HepG2 (cell line): ENCODE measurements around the gene SEMA4F. TPM values are rescaled to one million over a fixed set of nuclear protein-coding genes. Genes with fewer than 3 reads are reported as not detected.

ENCODE experiments used
- ATAC-seq: fragments of 200-7000 bp; cut with Tn5 transposase; 3 replicates; pipeline ENCODE4 v1.9.1; 2020; ENCODE audit warnings: mild to moderate bottlenecking, moderate library complexity
- BruUV-seq: library from RNA; stranded (reverse); fragments of 400-500 nt; replicated peaks from 2 replicates; lab custom pipeline; 2021; lab: Mats Ljungman, UMichigan
- CTCF ChIA-PET: fragments of 300-600 bp; formaldehyde crosslinking; extraction: SDS; loops from one replicate; lab custom pipeline; 2021; ENCODE audit warnings: low total read pairs, inconsistent platforms, low intra/inter-chr PET ratio; lab: Yijun Ruan, JAX
- POLR2A ChIA-PET: fragments of 350-600 bp; sonication (Branson Sonifier 250); formaldehyde crosslinking; loops from one replicate; lab custom pipeline; 2020; ENCODE audit warnings: antibody characterized with exemption, inconsistent platforms; lab: Yijun Ruan, JAX
- DNase-seq: peaks from one replicate; pipeline ENCODE4 v3.0.0-alpha.2; 2015; ENCODE audit warnings: low spot score
- FAIRE-seq: peaks from 3 replicates; lab custom pipeline; 2011; peaks lifted over from hg19 to GRCh38; lab: Jason Lieb, UNC
- H2AFZ ChIP-seq: one replicate; pipeline ENCODE4 v1.6.1; 2011; ENCODE audit warnings: low read length, inconsistent platforms
- H3K27ac ChIP-seq: fragments of 300-600 bp; 3 replicates; pipeline ENCODE4 v1.8.0; 2011; ENCODE audit warnings: mixed run types, mild to moderate bottlenecking, mixed read lengths, low read length, inconsistent platforms; ENCODE audit not compliant: insufficient read depth; ENCODE audit errors: extremely low read length
- H3K27me3 ChIP-seq, 2 experiments: fragments of 200-600 bp in 1 of 2; 2 replicates in 1 of 2; 3 replicates in 1 of 2; pipeline versions ENCODE4 v1.6.0 to v1.8.0; 2011; ENCODE audit warnings: low read length in 2 of 2, mild to moderate bottlenecking in 2 of 2, moderate library complexity in 2 of 2, inconsistent platforms in 1 of 2; ENCODE audit not compliant: insufficient read depth in 2 of 2, control insufficient read depth in 1 of 2
- H3K36me3 ChIP-seq, 2 experiments: fragments of 200-600 bp in 1 of 2; replicated peaks in 1 of 2; 2 replicates in 1 of 2; 3 replicates in 1 of 2; pipeline versions ENCODE4 v1.5.1 to v1.8.0; 2011; ENCODE audit warnings: low read length in 2 of 2, inconsistent platforms in 1 of 2; ENCODE audit not compliant: insufficient read depth in 2 of 2, control insufficient read depth in 1 of 2
- H3K4me1 ChIP-seq: 2 replicates; pipeline ENCODE4 v1.5.1; 2012; ENCODE audit warnings: low read length, inconsistent platforms; ENCODE audit not compliant: insufficient read depth
- H3K4me2 ChIP-seq: 2 replicates; pipeline ENCODE4 v1.6.0; 2011; ENCODE audit warnings: low read depth, low read length, inconsistent platforms
- H3K4me3 ChIP-seq, 3 experiments: fragments of 200-600 bp in 1 of 3; sonication (generic), shearing (Covaris generic) in 1 of 3; replicated peaks in 1 of 3; 2 replicates each; pipeline ENCODE4 v1.5.1; 2011 to 2016; ENCODE audit warnings: low read length in 3 of 3, inconsistent platforms in 2 of 3, low read depth in 2 of 3, mild to moderate bottlenecking in 2 of 3, control low read depth in 1 of 3, mixed read lengths in 1 of 3; ENCODE audit not compliant: insufficient read depth in 1 of 3
- H3K79me2 ChIP-seq: one replicate; pipeline ENCODE4 v1.6.1; 2011; ENCODE audit warnings: low read length, inconsistent platforms; ENCODE audit not compliant: insufficient read depth
- H3K9ac ChIP-seq: 2 replicates; pipeline ENCODE4 v1.6.0; 2011; ENCODE audit warnings: mild to moderate bottlenecking, low read depth, low read length, inconsistent platforms; ENCODE audit not compliant: insufficient read depth
- H3K9me3 ChIP-seq: 2 replicates; pipeline ENCODE4 v1.5.1; 2012; ENCODE audit warnings: mild to moderate bottlenecking, low read length
- H4K20me1 ChIP-seq: 2 replicates; pipeline ENCODE4 v1.6.0; 2011; ENCODE audit warnings: inconsistent platforms, mild to moderate bottlenecking, low read length, moderate library complexity; ENCODE audit not compliant: insufficient read depth
- ARNT2 ChIP-seq: sonication (generic); formaldehyde crosslinking; IDR thresholded peaks from 2 replicates; pipeline ENCODE4 v1.8.0; 2022; ENCODE audit warnings: mild to moderate bottlenecking, low read depth, missing genetic modification reagents, moderate library complexity
- EHMT2 ChIP-seq: fragments of 200-600 bp; sonication (generic); IDR thresholded peaks from 2 replicates; pipeline ENCODE4 v1.7.0; 2017; ENCODE audit warnings: antibody characterized with exemption, low read depth, low read length, borderline replicate concordance
- KAT2B ChIP-seq: fragments of 150-350 bp; IDR thresholded peaks from 2 replicates; pipeline ENCODE4 v1.6.1; 2014; ENCODE audit warnings: low read depth, low read length, borderline replicate concordance
- SKI ChIP-seq: fragments of 450-650 bp; IDR thresholded peaks from one replicate; pipeline ENCODE4 v1.6.1; 2018; ENCODE audit warnings: mild to moderate bottlenecking; ENCODE audit not compliant: partially characterized antibody
- STAT5B ChIP-seq: sonication (generic); formaldehyde crosslinking; IDR thresholded peaks from 2 replicates; pipeline ENCODE4 v1.4.0; 2020; ENCODE audit warnings: missing genetic modification reagents
- ZNF343 ChIP-seq: sonication (generic); formaldehyde crosslinking; IDR thresholded peaks from 2 replicates; pipeline ENCODE4 v1.4.0; 2020; ENCODE audit warnings: mild to moderate bottlenecking, missing genetic modification reagents
- ZNF547 ChIP-seq: sonication (generic); formaldehyde crosslinking; IDR thresholded peaks from 2 replicates; pipeline ENCODE4 v1.5.1; 2020; ENCODE audit warnings: mild to moderate bottlenecking, missing genetic modification reagents
- ZNF678 ChIP-seq: sonication (generic); formaldehyde crosslinking; IDR thresholded peaks from 2 replicates; pipeline ENCODE4 v1.4.0; 2020; ENCODE audit warnings: mild to moderate bottlenecking, missing genetic modification reagents
- ZNF83 ChIP-seq: sonication (generic); formaldehyde crosslinking; IDR thresholded peaks from 2 replicates; pipeline ENCODE4 v1.4.0; 2020; ENCODE audit warnings: missing genetic modification reagents, mild to moderate bottlenecking, borderline replicate concordance
- ZSCAN30 ChIP-seq: sonication (generic); formaldehyde crosslinking; IDR thresholded peaks from 2 replicates; pipeline ENCODE4 v1.5.0; 2020; ENCODE audit warnings: mild to moderate bottlenecking, missing genetic modification reagents
- WGBS: methylation state at CpG from one replicate; pipeline ENCODE4 v1.1.6; 2017; ENCODE audit warnings: low lambda C conversion rate; 5-methylcytosine and 5-hydroxymethylcytosine counted together
- in situ Hi-C: cut with HindIII; loops from 2 replicates; pipeline ENCODE4 v1.10.0; 2017; ENCODE audit warnings: low pct_unique_long_range_greater_than_20kb; ENCODE audit not compliant: extremely low pct_ligation_motif_present
- intact Hi-C: fragments of 100-400 bp; cut with micrococcal nuclease; formaldehyde crosslinking; loops from one replicate; pipeline ENCODE4 v1.10.0; 2022; ENCODE audit not compliant: unreplicated experiment
- polyA plus RNA-seq, 8 experiments: library from polyadenylated mRNA; depleted of rRNA in 3 of 8; stranded (reverse) in 7 of 8; unstranded in 1 of 8; fragments of >200 nt; fragmentation: Illumina TruSeq in 4 of 8; extraction: Trizol in 4 of 8; gene quantifications; 2 replicates each; pipeline versions ENCODE4 v1.2.1 to v1.2.3, GENCODE V29; 2011 to 2016; ENCODE audit warnings: low read depth in 4 of 8, missing spikeins in 1 of 8, mixed read lengths in 1 of 8; ENCODE audit not compliant: insufficient read depth in 1 of 8
- total RNA-seq, 5 experiments: library from RNA; depleted of rRNA; stranded (reverse); fragments of >200 nt; fragmentation: Illumina TruSeq; extraction: Trizol; gene quantifications; 2 replicates each; pipeline ENCODE4 v1.2.3, GENCODE V29; 2016; ENCODE audit warnings: low read depth in 1 of 5
- TF ChIP-seq, protein P1 (sequence below): sonication (generic); formaldehyde crosslinking; IDR thresholded peaks from 2 replicates; pipeline ENCODE4 v1.4.0; 2020; ENCODE audit warnings: missing genetic modification reagents, borderline replicate concordance
- TF ChIP-seq, protein P2 (sequence below): sonication (generic); formaldehyde crosslinking; conservative IDR thresholded peaks from 2 replicates; pipeline ENCODE4 v1.8.1; 2023; ENCODE audit warnings: missing genetic modification reagents
- TF ChIP-seq, protein P3 (sequence below): sonication (generic); formaldehyde crosslinking; IDR thresholded peaks from 2 replicates; pipeline ENCODE4 v1.4.0; 2020; ENCODE audit warnings: missing genetic modification reagents, borderline replicate concordance
- TF ChIP-seq, protein P4 (sequence below): sonication (generic); formaldehyde crosslinking; IDR thresholded peaks from 2 replicates; pipeline ENCODE4 v1.5.1; 2020; ENCODE audit warnings: mild to moderate bottlenecking, missing genetic modification reagents, moderate library complexity

SEMA4F gene
- total and polyA plus RNA-seq, 2 of the 13 experiments (the other 11 are each of a cell fraction or from before 2014, with no cell fraction given) = 7.1 to 10.3 TPM

DNA sequence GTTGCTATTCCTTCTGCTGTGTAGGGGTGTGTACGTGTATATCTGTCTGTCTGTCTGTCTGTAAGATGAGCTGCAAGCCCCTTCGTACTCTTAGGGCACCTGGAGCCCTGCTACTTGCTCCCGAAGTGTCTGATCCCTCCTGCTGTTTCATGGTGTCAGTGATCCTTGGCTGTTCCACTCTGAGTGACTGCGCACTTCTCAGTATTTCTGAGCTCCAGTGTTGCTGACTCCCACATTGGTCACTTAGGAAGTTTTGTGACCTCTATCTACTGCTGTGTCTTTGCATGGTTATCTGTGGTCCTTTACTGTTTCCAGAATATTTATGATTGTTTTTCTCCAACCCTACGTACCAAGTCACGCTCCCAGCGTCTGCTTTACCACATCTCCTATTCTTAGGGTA, 16.2 kb downstream of the SEMA4F start:
- 87% methylated on average over 7 of the region's 7 CpGs for WGBS
- DNase-seq (no peak), ATAC-seq (no peak), FAIRE-seq (no peak)
- H3K36me3 ChIP-seq = peaks cover 0 to under 1% of the 10 kb centered on the region in 2 experiments; a peak in 2 of 5 replicates
- intact Hi-C loops = no loop called here
- H3K27me3 ChIP-seq = no peaks in the 10 kb centered on the region
- H4K20me1 ChIP-seq = no peaks in the 10 kb centered on the region
- no peak overlapping the region for H3K4me2 ChIP-seq
- H3K9ac ChIP-seq = no peak overlapping the region
- POLR2A ChIA-PET = no interaction called here
- no peaks in the 10 kb centered on the region for H3K4me1 ChIP-seq
- no peaks in the 10 kb centered on the region for H3K9me3 ChIP-seq
- no peak overlapping the region for H3K4me3 ChIP-seq
- no TSS peak for BruUV-seq
- no peak overlapping the region for H2AFZ ChIP-seq
- in situ Hi-C loops = no loop called here
- H3K27ac ChIP-seq = no peak overlapping the region
- H3K79me2 ChIP-seq = no peaks in the 10 kb centered on the region
- CTCF ChIA-PET = no interaction called here
- TF ChIP-seq STAT5B (CRISPR knock-in tag) (no peak), ZNF547 (no peak), KAT2B (no peak), EHMT2 (no peak), ZNF343 (CRISPR knock-in tag) (no peak), SKI (no peak), ZNF83 (CRISPR knock-in tag) (no peak), ARNT2 (CRISPR knock-in tag) (no peak), ZNF678 (CRISPR knock-in tag) (no peak), ZSCAN30 (CRISPR knock-in tag) (no peak)
- TF ChIP-seq, protein P1, sequence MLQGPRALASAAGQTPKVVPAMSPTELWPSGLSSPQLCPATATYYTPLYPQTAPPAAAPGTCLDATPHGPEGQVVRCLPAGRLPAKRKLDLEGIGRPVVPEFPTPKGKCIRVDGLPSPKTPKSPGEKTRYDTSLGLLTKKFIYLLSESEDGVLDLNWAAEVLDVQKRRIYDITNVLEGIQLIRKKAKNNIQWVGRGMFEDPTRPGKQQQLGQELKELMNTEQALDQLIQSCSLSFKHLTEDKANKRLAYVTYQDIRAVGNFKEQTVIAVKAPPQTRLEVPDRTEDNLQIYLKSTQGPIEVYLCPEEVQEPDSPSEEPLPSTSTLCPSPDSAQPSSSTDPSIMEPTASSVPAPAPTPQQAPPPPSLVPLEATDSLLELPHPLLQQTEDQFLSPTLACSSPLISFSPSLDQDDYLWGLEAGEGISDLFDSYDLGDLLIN = no peak
- TF ChIP-seq, protein P2, sequence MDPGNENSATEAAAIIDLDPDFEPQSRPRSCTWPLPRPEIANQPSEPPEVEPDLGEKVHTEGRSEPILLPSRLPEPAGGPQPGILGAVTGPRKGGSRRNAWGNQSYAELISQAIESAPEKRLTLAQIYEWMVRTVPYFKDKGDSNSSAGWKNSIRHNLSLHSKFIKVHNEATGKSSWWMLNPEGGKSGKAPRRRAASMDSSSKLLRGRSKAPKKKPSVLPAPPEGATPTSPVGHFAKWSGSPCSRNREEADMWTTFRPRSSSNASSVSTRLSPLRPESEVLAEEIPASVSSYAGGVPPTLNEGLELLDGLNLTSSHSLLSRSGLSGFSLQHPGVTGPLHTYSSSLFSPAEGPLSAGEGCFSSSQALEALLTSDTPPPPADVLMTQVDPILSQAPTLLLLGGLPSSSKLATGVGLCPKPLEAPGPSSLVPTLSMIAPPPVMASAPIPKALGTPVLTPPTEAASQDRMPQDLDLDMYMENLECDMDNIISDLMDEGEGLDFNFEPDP = no peak
- TF ChIP-seq, protein P3, sequence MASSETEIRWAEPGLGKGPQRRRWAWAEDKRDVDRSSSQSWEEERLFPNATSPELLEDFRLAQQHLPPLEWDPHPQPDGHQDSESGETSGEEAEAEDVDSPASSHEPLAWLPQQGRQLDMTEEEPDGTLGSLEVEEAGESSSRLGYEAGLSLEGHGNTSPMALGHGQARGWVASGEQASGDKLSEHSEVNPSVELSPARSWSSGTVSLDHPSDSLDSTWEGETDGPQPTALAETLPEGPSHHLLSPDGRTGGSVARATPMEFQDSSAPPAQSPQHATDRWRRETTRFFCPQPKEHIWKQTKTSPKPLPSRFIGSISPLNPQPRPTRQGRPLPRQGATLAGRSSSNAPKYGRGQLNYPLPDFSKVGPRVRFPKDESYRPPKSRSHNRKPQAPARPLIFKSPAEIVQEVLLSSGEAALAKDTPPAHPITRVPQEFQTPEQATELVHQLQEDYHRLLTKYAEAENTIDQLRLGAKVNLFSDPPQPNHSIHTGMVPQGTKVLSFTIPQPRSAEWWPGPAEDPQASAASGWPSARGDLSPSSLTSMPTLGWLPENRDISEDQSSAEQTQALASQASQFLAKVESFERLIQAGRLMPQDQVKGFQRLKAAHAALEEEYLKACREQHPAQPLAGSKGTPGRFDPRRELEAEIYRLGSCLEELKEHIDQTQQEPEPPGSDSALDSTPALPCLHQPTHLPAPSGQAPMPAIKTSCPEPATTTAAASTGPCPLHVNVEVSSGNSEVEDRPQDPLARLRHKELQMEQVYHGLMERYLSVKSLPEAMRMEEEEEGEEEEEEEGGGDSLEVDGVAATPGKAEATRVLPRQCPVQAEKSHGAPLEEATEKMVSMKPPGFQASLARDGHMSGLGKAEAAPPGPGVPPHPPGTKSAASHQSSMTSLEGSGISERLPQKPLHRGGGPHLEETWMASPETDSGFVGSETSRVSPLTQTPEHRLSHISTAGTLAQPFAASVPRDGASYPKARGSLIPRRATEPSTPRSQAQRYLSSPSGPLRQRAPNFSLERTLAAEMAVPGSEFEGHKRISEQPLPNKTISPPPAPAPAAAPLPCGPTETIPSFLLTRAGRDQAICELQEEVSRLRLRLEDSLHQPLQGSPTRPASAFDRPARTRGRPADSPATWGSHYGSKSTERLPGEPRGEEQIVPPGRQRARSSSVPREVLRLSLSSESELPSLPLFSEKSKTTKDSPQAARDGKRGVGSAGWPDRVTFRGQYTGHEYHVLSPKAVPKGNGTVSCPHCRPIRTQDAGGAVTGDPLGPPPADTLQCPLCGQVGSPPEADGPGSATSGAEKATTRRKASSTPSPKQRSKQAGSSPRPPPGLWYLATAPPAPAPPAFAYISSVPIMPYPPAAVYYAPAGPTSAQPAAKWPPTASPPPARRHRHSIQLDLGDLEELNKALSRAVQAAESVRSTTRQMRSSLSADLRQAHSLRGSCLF (CRISPR knock-in tag) = no peak
- TF ChIP-seq, protein P4, sequence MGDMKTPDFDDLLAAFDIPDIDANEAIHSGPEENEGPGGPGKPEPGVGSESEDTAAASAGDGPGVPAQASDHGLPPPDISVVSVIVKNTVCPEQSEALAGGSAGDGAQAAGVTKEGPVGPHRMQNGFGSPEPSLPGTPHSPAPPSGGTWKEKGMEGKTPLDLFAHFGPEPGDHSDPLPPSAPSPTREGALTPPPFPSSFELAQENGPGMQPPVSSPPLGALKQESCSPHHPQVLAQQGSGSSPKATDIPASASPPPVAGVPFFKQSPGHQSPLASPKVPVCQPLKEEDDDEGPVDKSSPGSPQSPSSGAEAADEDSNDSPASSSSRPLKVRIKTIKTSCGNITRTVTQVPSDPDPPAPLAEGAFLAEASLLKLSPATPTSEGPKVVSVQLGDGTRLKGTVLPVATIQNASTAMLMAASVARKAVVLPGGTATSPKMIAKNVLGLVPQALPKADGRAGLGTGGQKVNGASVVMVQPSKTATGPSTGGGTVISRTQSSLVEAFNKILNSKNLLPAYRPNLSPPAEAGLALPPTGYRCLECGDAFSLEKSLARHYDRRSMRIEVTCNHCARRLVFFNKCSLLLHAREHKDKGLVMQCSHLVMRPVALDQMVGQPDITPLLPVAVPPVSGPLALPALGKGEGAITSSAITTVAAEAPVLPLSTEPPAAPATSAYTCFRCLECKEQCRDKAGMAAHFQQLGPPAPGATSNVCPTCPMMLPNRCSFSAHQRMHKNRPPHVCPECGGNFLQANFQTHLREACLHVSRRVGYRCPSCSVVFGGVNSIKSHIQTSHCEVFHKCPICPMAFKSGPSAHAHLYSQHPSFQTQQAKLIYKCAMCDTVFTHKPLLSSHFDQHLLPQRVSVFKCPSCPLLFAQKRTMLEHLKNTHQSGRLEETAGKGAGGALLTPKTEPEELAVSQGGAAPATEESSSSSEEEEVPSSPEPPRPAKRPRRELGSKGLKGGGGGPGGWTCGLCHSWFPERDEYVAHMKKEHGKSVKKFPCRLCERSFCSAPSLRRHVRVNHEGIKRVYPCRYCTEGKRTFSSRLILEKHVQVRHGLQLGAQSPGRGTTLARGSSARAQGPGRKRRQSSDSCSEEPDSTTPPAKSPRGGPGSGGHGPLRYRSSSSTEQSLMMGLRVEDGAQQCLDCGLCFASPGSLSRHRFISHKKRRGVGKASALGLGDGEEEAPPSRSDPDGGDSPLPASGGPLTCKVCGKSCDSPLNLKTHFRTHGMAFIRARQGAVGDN (CRISPR knock-in tag) = no peak
